HEK293 (cell line): Measurements from ENCODE around the gene CHD2.

Experiments used
- CTCF ChIA-PET: fragments of 350-600 bp; formaldehyde crosslinking; extraction: SDS; loops from one replicate; lab custom pipeline; 2021; ENCODE audit warnings: antibody characterized with exemption; lab: Yijun Ruan, JAX
- POLR2A ChIA-PET: fragments of 300-600 bp; formaldehyde crosslinking; extraction: SDS; loops from one replicate; lab custom pipeline; 2020; ENCODE audit warnings: antibody characterized with exemption, inconsistent platforms; lab: Yijun Ruan, JAX
- H3K27ac ChIP-seq: fragments of 200-500 bp; sonication (Bioruptor generic); 2 replicates; pipeline ENCODE4 v1.5.1; 2014; ENCODE audit warnings: low read depth, low read length, control low read depth, inconsistent platforms; ENCODE audit errors: extremely low read depth
- H3K36me3 ChIP-seq, 2 experiments: fragments of 200-500 bp in 1 of 2; sonication (Bioruptor generic) in 1 of 2; 1 replicate in 1 of 2; 2 replicates in 1 of 2; pipeline ENCODE4 v1.5.1; 2014 to 2017; ENCODE audit warnings: inconsistent platforms in 2 of 2, low read length in 2 of 2; ENCODE audit not compliant: control insufficient read depth in 2 of 2, insufficient read depth in 1 of 2
- H3K4me1 ChIP-seq: fragments of 200-500 bp; sonication (Bioruptor generic); 2 replicates; pipeline ENCODE4 v1.5.1; 2014; ENCODE audit warnings: mild to moderate bottlenecking, low read length, inconsistent platforms; ENCODE audit not compliant: control insufficient read depth, insufficient read depth
- H3K4me3 ChIP-seq: 2 replicates; pipeline ENCODE4 v1.5.1; 2011; ENCODE audit warnings: low read depth, mild to moderate bottlenecking, control low read depth, low read length, moderate library complexity
- H3K9me3 ChIP-seq: fragments of 200-500 bp; sonication (Bioruptor generic); 2 replicates; pipeline ENCODE4 v1.5.1; 2014; ENCODE audit warnings: low read depth, low read length, inconsistent platforms; ENCODE audit not compliant: control insufficient read depth, insufficient read depth
- FEZF1 ChIP-seq: fragments of 450-650 bp; formaldehyde crosslinking; IDR thresholded peaks from 2 replicates; pipeline ENCODE4 v1.5.1; 2016; ENCODE audit warnings: missing biosample characterization, missing genetic modification characterization
- KLF9 ChIP-seq: fragments of 450-650 bp; formaldehyde crosslinking; IDR thresholded peaks from 2 replicates; pipeline ENCODE4 v1.5.1; 2016; ENCODE audit warnings: missing biosample characterization, missing genetic modification characterization, low read depth
- SCRT1 ChIP-seq: fragments of 450-650 bp; formaldehyde crosslinking; IDR thresholded peaks from 2 replicates; pipeline ENCODE4 v1.5.1; 2016; ENCODE audit warnings: missing biosample characterization, missing genetic modification characterization, borderline replicate concordance
- ZBTB1 ChIP-seq: fragments of 450-650 bp; formaldehyde crosslinking; IDR thresholded peaks from 2 replicates; pipeline ENCODE4 v1.5.1; 2016; ENCODE audit warnings: missing biosample characterization, missing genetic modification characterization
- ZBTB17 ChIP-seq: fragments of 450-650 bp; formaldehyde crosslinking; IDR thresholded peaks from 2 replicates; pipeline ENCODE4 v1.5.1; 2016; ENCODE audit warnings: missing biosample characterization, missing genetic modification characterization
- ZEB2 ChIP-seq: fragments of 450-650 bp; formaldehyde crosslinking; IDR thresholded peaks from 2 replicates; pipeline ENCODE4 v1.5.1; 2016; ENCODE audit warnings: missing biosample characterization, missing genetic modification characterization
- ZNF138 ChIP-seq: fragments of 450-650 bp; formaldehyde crosslinking; IDR thresholded peaks from 2 replicates; pipeline ENCODE4 v1.5.1; 2016; ENCODE audit warnings: missing biosample characterization, missing genetic modification characterization, borderline replicate concordance
- ZNF140 ChIP-seq: fragments of 450-650 bp; formaldehyde crosslinking; IDR thresholded peaks from 2 replicates; pipeline ENCODE4 v1.5.1; 2016; ENCODE audit warnings: missing biosample characterization, missing genetic modification characterization
- ZNF169 ChIP-seq: fragments of 450-650 bp; formaldehyde crosslinking; IDR thresholded peaks from 2 replicates; pipeline ENCODE4 v1.5.1; 2016; ENCODE audit warnings: missing biosample characterization, missing genetic modification characterization
- ZNF239 ChIP-seq: fragments of 450-650 bp; formaldehyde crosslinking; IDR thresholded peaks from 2 replicates; pipeline ENCODE4 v1.5.1; 2016; ENCODE audit warnings: missing biosample characterization, missing genetic modification characterization
- ZNF266 ChIP-seq: fragments of 450-650 bp; formaldehyde crosslinking; IDR thresholded peaks from 2 replicates; pipeline ENCODE4 v1.5.1; 2016; ENCODE audit warnings: missing biosample characterization, missing genetic modification characterization, low read depth
- ZNF341 ChIP-seq: fragments of 450-650 bp; formaldehyde crosslinking; IDR thresholded peaks from 2 replicates; pipeline ENCODE4; 2016; ENCODE audit warnings: low read depth, missing biosample characterization, missing genetic modification characterization
- ZNF398 ChIP-seq: fragments of 450-650 bp; formaldehyde crosslinking; IDR thresholded peaks from 2 replicates; pipeline ENCODE4 v1.5.1; 2017; ENCODE audit warnings: missing biosample characterization, missing genetic modification characterization
- ZNF571 ChIP-seq: fragments of 450-650 bp; formaldehyde crosslinking; IDR thresholded peaks from 2 replicates; pipeline ENCODE4 v1.5.0; 2017; ENCODE audit warnings: missing biosample characterization, missing genetic modification characterization
- ZNF600 ChIP-seq: fragments of 450-650 bp; formaldehyde crosslinking; IDR thresholded peaks from 2 replicates; pipeline ENCODE4 v1.5.1; 2016; ENCODE audit warnings: missing biosample characterization, missing genetic modification characterization
- ZNF624 ChIP-seq: fragments of 450-650 bp; formaldehyde crosslinking; IDR thresholded peaks from 2 replicates; pipeline ENCODE4 v1.5.1; 2017; ENCODE audit warnings: missing biosample characterization, missing genetic modification characterization
- ZNF660 ChIP-seq: fragments of 450-650 bp; IDR thresholded peaks from 2 replicates; pipeline ENCODE4 v1.5.1; 2018; ENCODE audit warnings: missing biosample characterization, mild to moderate bottlenecking, missing genetic modification characterization
- ZNF677 ChIP-seq: fragments of 450-650 bp; IDR thresholded peaks from 2 replicates; pipeline ENCODE4 v1.5.0; 2018; ENCODE audit warnings: missing biosample characterization, mild to moderate bottlenecking, missing genetic modification characterization, moderate library complexity
- ZNF791 ChIP-seq: fragments of 450-650 bp; formaldehyde crosslinking; IDR thresholded peaks from 2 replicates; pipeline ENCODE4 v1.5.1; 2016; ENCODE audit warnings: missing biosample characterization, missing genetic modification characterization
- ZNF843 ChIP-seq: fragments of 450-650 bp; formaldehyde crosslinking; IDR thresholded peaks from 2 replicates; pipeline ENCODE4 v1.5.1; 2016; ENCODE audit warnings: missing biosample characterization, missing genetic modification characterization
- TF ChIP-seq, protein P1 (sequence below): fragments of 450-650 bp; formaldehyde crosslinking; IDR thresholded peaks from 2 replicates; pipeline ENCODE4 v1.5.1; 2016; ENCODE audit warnings: missing biosample characterization, missing genetic modification characterization

CHD2 gene

GRCh38 chr15:93042211-93042610 lies 142.1 kb downstream of the CHD2 start:
- CTCF ChIA-PET, result interaction anchor here (0.6 kb wide), 1 partner anchor 16 kb away, joined by 3 read pairs; no protein-coding TSS in a partner anchor
- H3K4me3 ChIP-seq, result no peak overlapping the region
- POLR2A ChIA-PET, result no interaction called here
- H3K27ac ChIP-seq, result no peak overlapping the region
- no peaks in the 10 kb centered on the region for H3K9me3 ChIP-seq
- no peaks in the 10 kb centered on the region for H3K4me1 ChIP-seq
- TF ChIP-seq ZNF660, result no peak
- TF ChIP-seq ZBTB17 (tag by site-specific recombination), result no peak
- TF ChIP-seq ZEB2, result no peak
- TF ChIP-seq SCRT1, result no peak
- TF ChIP-seq ZNF843 (tag by site-specific recombination), result no peak
- TF ChIP-seq ZBTB1, result no peak
- no peak for TF ChIP-seq ZNF571 (tag by site-specific recombination)
- TF ChIP-seq ZNF140 (tag by site-specific recombination), result no peak
- peaks cover 0 to 30% of the 10 kb centered on the region in 2 experiments; a peak in 1 of 3 replicates for H3K36me3 ChIP-seq

GRCh38 chr15:93042691-93043378 lies 142.7 kb downstream of the CHD2 start:
- CTCF ChIA-PET, result no interaction called here
- TF ChIP-seq ZNF341 (tag by site-specific recombination) (peak; percentile 58), ZNF138 (no peak), ZNF677 (tag by site-specific recombination) (no peak), ZNF398 (tag by site-specific recombination) (no peak), KLF9 (tag by site-specific recombination) (no peak), ZNF169 (tag by site-specific recombination) (no peak), ZNF791 (tag by site-specific recombination) (no peak)
- H3K9me3 ChIP-seq, result no peaks in the 10 kb centered on the region
- H3K36me3 ChIP-seq, result peaks cover 0 to 34% of the 10 kb centered on the region in 2 experiments; a peak in 1 of 3 replicates
- no peak overlapping the region for H3K27ac ChIP-seq
- H3K4me3 ChIP-seq, result no peak overlapping the region
- no peaks in the 10 kb centered on the region for H3K4me1 ChIP-seq
- POLR2A ChIA-PET, result no interaction called here

DNA sequence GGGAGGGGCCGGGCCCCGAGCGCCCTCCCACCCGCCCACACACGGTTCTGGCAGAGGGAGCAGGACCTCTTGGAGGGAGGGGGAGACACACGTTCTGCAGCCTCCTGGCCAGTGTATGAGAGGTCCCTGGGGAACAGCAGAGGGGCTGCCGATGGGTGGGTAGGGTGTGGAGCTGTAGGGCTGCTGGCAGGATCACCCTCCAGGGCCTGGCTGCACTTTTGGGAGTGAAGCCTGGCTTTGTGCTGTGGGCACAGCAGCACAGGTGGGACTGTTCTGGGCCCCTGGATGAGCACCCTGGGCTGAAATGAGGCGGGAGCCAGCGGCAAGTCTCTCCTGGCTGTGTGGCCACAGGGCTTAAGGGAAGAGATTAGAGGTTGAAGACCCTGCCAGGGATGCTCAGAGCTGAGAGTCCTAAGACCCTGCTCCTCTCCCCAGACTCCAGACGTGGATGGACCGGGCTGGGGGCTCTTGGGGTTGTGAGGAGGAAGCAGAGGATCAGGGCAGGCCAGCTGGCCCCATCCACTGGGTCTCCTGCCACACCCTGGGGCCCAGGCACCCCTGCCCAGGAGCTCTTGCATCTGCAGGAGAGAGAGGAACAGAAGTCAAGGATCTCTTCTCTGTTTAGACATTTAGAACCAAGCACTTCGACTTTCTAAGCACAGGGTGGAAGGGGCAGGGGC lies 143.6 kb downstream of the CHD2 start:
- H3K4me1 ChIP-seq, result no peaks in the 10 kb centered on the region
- no peak for TF ChIP-seq FEZF1 (tag by site-specific recombination)
- no peak for TF ChIP-seq ZNF624 (tag by site-specific recombination)
- TF ChIP-seq ZNF239, result no peak
- TF ChIP-seq ZNF266 (tag by site-specific recombination), result no peak
- peak; percentile 43; the same call in 1 of the 2 replicates for TF ChIP-seq ZNF600 (tag by site-specific recombination)
- TF ChIP-seq, protein P1, sequence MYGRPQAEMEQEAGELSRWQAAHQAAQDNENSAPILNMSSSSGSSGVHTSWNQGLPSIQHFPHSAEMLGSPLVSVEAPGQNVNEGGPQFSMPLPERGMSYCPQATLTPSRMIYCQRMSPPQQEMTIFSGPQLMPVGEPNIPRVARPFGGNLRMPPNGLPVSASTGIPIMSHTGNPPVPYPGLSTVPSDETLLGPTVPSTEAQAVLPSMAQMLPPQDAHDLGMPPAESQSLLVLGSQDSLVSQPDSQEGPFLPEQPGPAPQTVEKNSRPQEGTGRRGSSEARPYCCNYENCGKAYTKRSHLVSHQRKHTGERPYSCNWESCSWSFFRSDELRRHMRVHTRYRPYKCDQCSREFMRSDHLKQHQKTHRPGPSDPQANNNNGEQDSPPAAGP (tag by site-specific recombination), result peak; percentile 81
- ChIA-PET CTCF (no interaction called here), POLR2A (no interaction called here)
- peaks cover 0 to 42% of the 10 kb centered on the region in 2 experiments; a peak in 1 of 3 replicates for H3K36me3 ChIP-seq
- no peaks in the 10 kb centered on the region for H3K9me3 ChIP-seq
- H3K27ac ChIP-seq, result no peak overlapping the region
- no peak overlapping the region for H3K4me3 ChIP-seq
